Psoas muscle (tissue), 8 donors: Measurements from ENCODE around the gene FBXO17. TPM values are rescaled to one million over a fixed set of nuclear protein-coding genes. Genes with fewer than 3 reads are reported as not detected.
A peak's percentile ranks its signal among the peaks of the same experiment; 100 is the strongest.

Experiments
- ATAC-seq, 4 donors: fragments of 200-7000 bp; cut with Tn5 transposase; one replicate each; pipeline ENCODE4 v1.9.1; 2020; ENCODE audit warnings: moderate library complexity in 3 of 4, mild to moderate bottlenecking in 2 of 4
- DNase-seq, 2 donors: peaks; one replicate each; pipeline ENCODE4 v3.0.0-alpha.2; 2020
- H3K27ac ChIP-seq: fragments of 200-600 bp; one replicate; pipeline ENCODE4 v1.8.0; 2022
- H3K27me3 ChIP-seq, 3 donors: fragments of 200-600 bp in 1 of 3; one replicate each; pipeline versions ENCODE4 v1.6.1 to v1.8.0; 2013 to 2022; ENCODE audit warnings: low read length in 2 of 3, mild to moderate bottlenecking in 2 of 3, moderate library complexity in 1 of 3; ENCODE audit not compliant: insufficient read depth in 3 of 3
- H3K36me3 ChIP-seq, 2 donors: fragments of 200-600 bp in 1 of 2; one replicate each; pipeline versions ENCODE4 v1.6.1 to v1.8.0; 2013 to 2022; ENCODE audit warnings: low read depth in 1 of 2, mild to moderate bottlenecking in 1 of 2, moderate library complexity in 1 of 2; ENCODE audit not compliant: insufficient read depth in 1 of 2
- H3K4me1 ChIP-seq: fragments of 200-600 bp; one replicate; pipeline ENCODE4 v1.8.0; 2022
- H3K4me3 ChIP-seq: fragments of 200-600 bp; one replicate; pipeline ENCODE4 v1.8.0; 2022; ENCODE audit warnings: mild to moderate bottlenecking
- H3K9me3 ChIP-seq: fragments of 200-600 bp; one replicate; pipeline ENCODE4 v1.8.0; 2022
- CTCF ChIP-seq: fragments of 200-600 bp; IDR thresholded peaks from one replicate; pipeline ENCODE4 v1.8.0; 2022; ENCODE audit warnings: antibody characterized with exemption
- WGBS, 3 donors: extraction: QIAGEN DNeasy Blood & Tissue Kit; methylation state at CpG; one replicate each; pipeline versions ENCODE4 v1.1.6 to v1.1.7; 2013; 5-methylcytosine and 5-hydroxymethylcytosine counted together
- intact Hi-C, 2 donors: fragments of 100-400 bp; cut with DNase I; formaldehyde crosslinking; loops; one replicate each; pipeline versions ENCODE4 v1.11.0 to v1.14.2; 2022
- polyA plus RNA-seq, 3 donors: library from polyadenylated mRNA; stranded (reverse); fragments of 200-250 nt; gene quantifications; one replicate each; pipeline ENCODE4 v1.2.3, GENCODE V29; 2013
- total RNA-seq, 4 donors: library from RNA; stranded (reverse); fragmentation: NEBNext Ultra II Directional in 2 of 4; extraction: Animal tissue kit (Norgen Biotek cat#: 25700) in 2 of 4; gene quantifications; one replicate each; pipeline versions ENCODE4 v1.2.1 to v1.2.4, GENCODE V29; 2021 to 2023
- donor health status: healthy with polysubstance abuse.
- donor health status: DM: no; HTN: no; CAD: no; lungs with moderate emphysema.
- donor health status: Bipolar disorder and iron deficiency.
- donor health status: healthy.
- donor health status: DM: yes; HTN: yes; CAD: no.
- donor health status: DM: no; HTN: no; CAD: no.
- donor health status: DM: no; HTN: no; CAD: no.
- donor health status: DM: yes; HTN: yes; CAD: no.

Gene FBXO17
- total and polyA plus RNA-seq, 7 donors = 1.6 to 4.3 (median 2.2) TPM

DNA sequence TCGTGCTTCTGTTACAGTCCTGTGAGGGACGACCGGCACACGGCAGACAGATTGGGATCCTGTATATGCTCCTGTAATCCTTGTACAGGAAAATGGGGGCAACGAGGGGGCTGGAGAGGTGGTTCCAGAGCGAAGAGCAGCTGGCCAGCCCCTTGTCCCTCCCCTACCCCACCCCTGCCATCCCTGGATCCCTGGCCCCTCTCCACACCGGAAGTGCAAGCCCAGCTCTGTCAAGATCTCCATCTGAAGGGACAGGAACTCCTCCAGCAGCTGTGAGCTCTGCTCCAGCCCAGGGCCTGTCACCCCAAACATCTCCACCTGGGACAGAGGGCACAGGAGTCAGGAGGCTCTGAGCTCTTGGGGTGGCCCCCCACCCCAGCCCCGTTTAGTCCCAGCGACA is 58.0 kb downstream of the FBXO17 start:
- DNase-seq = no peak
- WGBS, 3 donors = 72 to 80% (median 80%) methylated on average over 9 of the region's 9 CpGs

DNA sequence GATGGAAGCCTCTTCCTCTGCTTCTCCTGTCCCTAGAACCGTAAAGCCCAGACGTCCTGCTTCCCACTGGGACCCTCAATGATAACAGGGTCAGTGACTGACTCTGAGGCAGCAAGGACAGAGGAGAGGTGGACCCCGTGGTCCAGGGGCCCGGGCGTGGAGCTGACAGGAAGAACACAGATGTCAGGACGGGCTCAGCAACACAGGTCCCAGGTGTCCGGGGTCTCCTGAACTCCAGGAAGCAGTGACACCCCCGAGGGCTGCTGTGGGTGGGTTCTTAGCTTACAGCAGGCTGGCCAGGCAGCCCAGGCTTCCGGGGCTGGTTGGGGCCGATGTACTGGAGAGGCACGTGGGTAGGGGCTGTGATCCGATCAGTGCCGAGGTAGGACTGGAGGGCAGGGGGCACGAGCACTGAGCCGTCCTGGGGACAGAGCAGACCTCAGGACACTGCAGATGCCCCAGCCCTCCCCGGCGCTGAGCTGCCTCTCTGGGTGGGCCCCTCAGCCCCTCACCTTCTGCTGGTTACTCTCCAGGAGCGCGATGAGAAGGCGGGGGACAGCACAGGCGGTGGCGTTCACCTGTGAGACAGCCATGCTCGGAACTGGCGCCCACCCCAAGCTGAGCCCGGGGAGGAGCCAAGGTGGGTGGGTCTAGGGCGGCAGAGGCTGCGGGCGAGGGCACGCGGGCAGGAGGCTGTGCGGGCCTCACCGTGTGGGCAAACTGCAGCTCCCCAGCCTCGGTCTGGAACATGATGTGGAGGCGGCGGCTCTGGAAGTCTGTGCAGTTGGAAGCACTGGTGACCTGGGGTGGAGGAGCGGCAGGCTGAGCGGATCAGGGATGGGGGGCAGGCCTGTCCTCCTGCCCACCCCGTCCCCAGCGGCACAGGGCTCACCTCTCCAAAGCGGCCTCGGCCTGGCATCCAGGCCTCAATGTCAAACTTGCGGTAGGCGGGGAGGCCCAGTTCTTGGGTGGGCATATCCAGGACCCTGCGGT is 59.9 kb downstream of the FBXO17 start:
- no peaks in the 10 kb centered on the region for H3K27me3 ChIP-seq
- no peak for TF ChIP-seq CTCF
- intact Hi-C loops = no loop called here
- H3K27ac ChIP-seq = no peak overlapping the region
- no peak overlapping the region for H3K4me3 ChIP-seq
- no peaks in the 10 kb centered on the region for H3K4me1 ChIP-seq
- peaks cover 2 to 19% of the 10 kb centered on the region in 2 donors for H3K36me3 ChIP-seq
- DNase-seq (no peak), ATAC-seq (no peak)
- WGBS, 3 donors = 91 to 94% (median 93%) methylated on average over 42 to 44 of the region's 44 CpGs
- H3K9me3 ChIP-seq = no peaks in the 10 kb centered on the region

More for the DNA sequence above, 58.0 kb downstream of the FBXO17 start:
- Histone ChIP-seq H3K4me3 (no peak overlapping the region), H3K27me3 (no peaks in the 10 kb centered on the region), H3K36me3 (peaks cover 2 to 34% of the 10 kb centered on the region in 2 donors), H3K4me1 (no peaks in the 10 kb centered on the region), H3K27ac (no peak overlapping the region), H3K9me3 (no peaks in the 10 kb centered on the region)
- no peak for ATAC-seq
- intact Hi-C loops = no loop called here
- TF ChIP-seq CTCF = no peak

DNA sequence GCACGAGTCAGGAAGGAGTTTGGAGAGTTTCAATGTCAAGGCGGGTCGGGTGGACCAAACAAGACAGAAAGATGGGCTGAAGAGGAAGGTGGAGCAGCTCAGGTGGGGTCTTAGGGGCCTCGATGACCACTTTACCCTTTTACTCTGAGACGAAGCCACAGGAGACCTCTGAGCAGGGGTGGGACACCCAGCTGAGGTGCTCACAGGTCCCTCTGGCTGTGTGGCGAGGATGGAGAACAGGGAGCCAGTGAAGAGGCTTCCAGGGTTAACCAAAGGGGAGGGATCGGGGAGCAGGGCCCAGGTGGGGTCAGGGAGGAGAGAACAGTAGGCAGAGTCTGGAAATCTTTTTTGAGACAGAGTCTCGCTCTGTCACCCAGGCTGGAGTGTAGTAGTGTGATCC is 61.6 kb downstream of the FBXO17 start:
- DNase-seq (peak in 1 of 2 donors; percentile 14), ATAC-seq (no peak)
- intact Hi-C loops = no loop called here
- 92 to 95% (median 94%) methylated on average over 8 of the region's 8 CpGs for WGBS, 3 donors
- Histone ChIP-seq H3K36me3 (peaks cover 2 to 17% of the 10 kb centered on the region in 2 donors), H3K4me1 (no peaks in the 10 kb centered on the region), H3K4me3 (no peak overlapping the region), H3K9me3 (no peaks in the 10 kb centered on the region), H3K27me3 (no peaks in the 10 kb centered on the region), H3K27ac (no peak overlapping the region)
- TF ChIP-seq CTCF = no peak

GRCh38 chr19:38912600-38913514 is 62.7 kb downstream of the FBXO17 start:
- no peak for ATAC-seq
- peak in 1 of 2 donors; percentile 26 for DNase-seq
- Histone ChIP-seq H3K9me3 (no peaks in the 10 kb centered on the region), H3K4me1 (no peaks in the 10 kb centered on the region), H3K4me3 (no peak overlapping the region), H3K27ac (no peak overlapping the region), H3K27me3 (no peaks in the 10 kb centered on the region), H3K36me3 (peaks cover 2 to 26% of the 10 kb centered on the region in 2 donors)
- TF ChIP-seq CTCF = no peak
- 77 to 82% (median 78%) methylated on average over 12 of the region's 12 CpGs for WGBS, 3 donors
- intact Hi-C loops = no loop called here
